Activated CD4-positive, alpha-beta T cell treated with anti-CD3 and anti-CD28 coated beads, Interleukin-2, amount 10 ng/mL, durations not matched to agents 24 days and 14 days (primary cell): ENCODE data around the gene GNA12. TPM values are rescaled to one million over a fixed set of nuclear protein-coding genes. Genes with fewer than 3 reads are reported as not detected.
A peak's percentile ranks its signal among the peaks of the same experiment; 100 is the strongest.

Source experiments
- DNase-seq: peaks from one replicate; pipeline ENCODE4 v3.0.0; 2022
- H3K27ac Mint-ChIP-seq: one replicate; pipeline ENCODE4 v1.8.0; 2022; ENCODE audit warnings: mild to moderate bottlenecking, mixed read lengths
- H3K27me3 Mint-ChIP-seq: one replicate; pipeline ENCODE4 v1.8.0; 2022; ENCODE audit warnings: mixed read lengths
- H3K36me3 Mint-ChIP-seq: one replicate; pipeline ENCODE4 v1.8.0; 2022; ENCODE audit warnings: low read depth, mild to moderate bottlenecking, mixed read lengths
- H3K4me1 Mint-ChIP-seq: one replicate; pipeline ENCODE4 v1.8.0; 2021; ENCODE audit warnings: mixed read lengths
- H3K4me3 Mint-ChIP-seq: one replicate; pipeline ENCODE4 v1.8.0; 2022; ENCODE audit warnings: mild to moderate bottlenecking, moderate library complexity, mixed read lengths
- H3K9me3 Mint-ChIP-seq: one replicate; pipeline ENCODE4 v1.8.0; 2021; ENCODE audit warnings: mixed read lengths
- intact Hi-C: fragments of 100-400 bp; cut with micrococcal nuclease; formaldehyde crosslinking; loops from one replicate; pipeline ENCODE4 v1.15.1; 2023
- total RNA-seq: library from RNA; stranded (reverse); gene quantifications from 2 replicates; pipeline ENCODE4 v1.2.3, GENCODE V29; 2022

GNA12 gene
- total RNA-seq, 1 donor from 2014 or later = 31.0 TPM

DNA sequence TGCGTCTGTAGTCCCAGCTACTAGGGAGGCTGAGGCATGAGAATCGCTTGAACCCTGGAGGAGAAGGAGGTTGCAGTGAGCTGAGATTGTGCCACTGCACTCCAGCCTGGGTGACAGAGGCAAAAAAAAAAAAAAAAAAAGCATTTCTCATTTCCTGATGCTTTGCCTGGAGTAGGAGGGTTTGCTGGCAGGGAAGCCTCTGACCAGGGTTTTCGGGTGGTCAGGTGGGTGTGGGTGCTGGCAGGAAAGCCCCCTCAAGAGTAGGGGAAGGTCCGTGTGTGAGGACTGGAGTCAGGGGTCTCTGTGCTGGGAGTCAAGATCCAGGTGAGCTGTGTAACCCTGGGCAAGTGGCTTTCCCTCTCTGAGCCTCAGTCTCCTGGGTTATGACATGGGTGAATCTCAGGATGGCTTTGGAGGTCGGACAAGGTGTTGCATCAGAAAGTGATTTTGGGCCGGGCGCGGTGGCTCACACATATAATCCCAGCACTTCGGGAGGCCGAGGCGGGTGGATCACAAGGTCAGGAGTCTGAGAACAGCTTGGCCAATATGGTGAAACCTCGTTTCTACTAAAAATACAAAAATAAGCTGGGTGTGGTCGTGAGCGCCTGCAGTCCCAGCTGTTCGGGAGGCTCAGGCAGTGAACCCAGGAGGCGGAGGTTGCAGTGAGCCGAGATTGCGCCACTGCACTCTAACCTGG is 152.9 kb downstream of the GNA12 start:
- no peaks in the 10 kb centered on the region for H3K9me3 Mint-ChIP-seq
- intact Hi-C loops = no loop called here
- H3K27ac Mint-ChIP-seq = no peak overlapping the region
- peaks cover 13% of the 10 kb centered on the region for H3K4me1 Mint-ChIP-seq
- DNase-seq = no peak
- H3K36me3 Mint-ChIP-seq = no peaks in the 10 kb centered on the region
- no peak overlapping the region for H3K4me3 Mint-ChIP-seq
- H3K27me3 Mint-ChIP-seq = peaks cover 42% of the 10 kb centered on the region

DNA sequence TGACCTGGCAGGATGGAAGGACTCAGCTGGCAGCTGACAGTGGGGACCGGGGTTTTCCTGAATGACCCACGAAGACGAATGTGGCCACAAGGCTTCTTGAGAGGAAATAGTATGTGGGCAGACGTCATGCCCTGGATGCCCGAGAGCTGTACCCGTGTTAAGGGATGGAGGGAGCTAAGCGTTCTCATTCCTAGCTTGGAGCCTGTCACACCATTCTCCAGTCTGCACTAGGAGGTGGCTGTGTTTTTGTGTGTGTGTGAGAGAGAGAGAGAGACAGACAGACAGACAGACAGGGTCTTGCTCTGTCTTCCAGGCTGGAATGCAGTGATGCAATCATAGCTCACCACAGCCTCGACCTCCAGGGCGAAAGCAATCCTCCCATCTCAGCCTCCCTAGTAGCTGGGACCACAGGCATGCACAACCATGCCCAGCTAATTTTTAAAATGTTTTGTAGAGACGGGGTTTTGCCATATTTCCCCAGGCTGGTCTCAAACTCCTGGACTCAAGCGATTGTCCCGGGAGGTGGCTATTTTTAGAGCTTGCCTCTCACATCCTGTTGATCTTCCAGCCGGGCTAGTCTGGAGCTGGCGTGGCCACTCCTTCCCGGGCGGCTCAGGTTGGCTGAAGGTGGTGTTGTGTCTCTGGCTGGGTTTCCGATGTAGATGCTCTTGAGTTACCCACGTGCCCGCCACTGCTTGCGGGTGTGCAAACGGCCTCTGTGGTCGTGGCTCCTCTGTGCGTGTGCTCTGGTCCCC is 154.0 kb downstream of the GNA12 start:
- intact Hi-C loops = no loop called here
- no peak overlapping the region for H3K27ac Mint-ChIP-seq
- peaks cover 13% of the 10 kb centered on the region for H3K4me1 Mint-ChIP-seq
- no peaks in the 10 kb centered on the region for H3K36me3 Mint-ChIP-seq
- H3K9me3 Mint-ChIP-seq = no peaks in the 10 kb centered on the region
- DNase-seq = no peak
- peaks cover 46% of the 10 kb centered on the region for H3K27me3 Mint-ChIP-seq
- no peak overlapping the region for H3K4me3 Mint-ChIP-seq

DNA sequence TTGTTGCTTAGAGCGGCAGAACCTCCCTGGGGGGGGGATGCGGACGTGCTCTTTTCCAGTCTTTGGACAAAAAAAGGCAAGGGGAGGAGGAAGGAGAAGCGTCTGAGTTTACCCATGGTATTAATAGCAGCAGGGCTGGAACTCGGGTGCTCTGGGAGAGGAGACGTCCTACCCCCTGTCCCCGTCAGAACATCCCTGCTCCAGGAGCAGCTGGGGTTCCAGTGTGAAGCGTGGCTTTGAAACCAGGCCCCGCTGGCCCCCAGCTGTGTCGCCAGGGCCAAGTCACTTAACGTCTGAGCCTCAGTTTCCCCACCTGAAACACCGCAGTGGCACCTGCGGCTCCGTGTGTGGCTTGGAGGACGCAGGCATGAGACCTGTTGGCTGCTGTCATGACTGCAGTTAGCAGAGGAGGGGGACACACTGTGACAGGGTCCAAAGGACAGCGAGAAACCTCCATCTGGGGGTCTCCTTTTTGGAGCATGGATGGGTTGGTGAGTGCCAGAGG is 154.7 kb downstream of the GNA12 start:
- no peak overlapping the region for H3K27ac Mint-ChIP-seq
- no peak for DNase-seq
- H3K9me3 Mint-ChIP-seq = no peaks in the 10 kb centered on the region
- peaks cover 13% of the 10 kb centered on the region for H3K4me1 Mint-ChIP-seq
- H3K36me3 Mint-ChIP-seq = no peaks in the 10 kb centered on the region
- intact Hi-C loops = no loop called here
- H3K27me3 Mint-ChIP-seq = peaks cover 46% of the 10 kb centered on the region
- no peak overlapping the region for H3K4me3 Mint-ChIP-seq

DNA sequence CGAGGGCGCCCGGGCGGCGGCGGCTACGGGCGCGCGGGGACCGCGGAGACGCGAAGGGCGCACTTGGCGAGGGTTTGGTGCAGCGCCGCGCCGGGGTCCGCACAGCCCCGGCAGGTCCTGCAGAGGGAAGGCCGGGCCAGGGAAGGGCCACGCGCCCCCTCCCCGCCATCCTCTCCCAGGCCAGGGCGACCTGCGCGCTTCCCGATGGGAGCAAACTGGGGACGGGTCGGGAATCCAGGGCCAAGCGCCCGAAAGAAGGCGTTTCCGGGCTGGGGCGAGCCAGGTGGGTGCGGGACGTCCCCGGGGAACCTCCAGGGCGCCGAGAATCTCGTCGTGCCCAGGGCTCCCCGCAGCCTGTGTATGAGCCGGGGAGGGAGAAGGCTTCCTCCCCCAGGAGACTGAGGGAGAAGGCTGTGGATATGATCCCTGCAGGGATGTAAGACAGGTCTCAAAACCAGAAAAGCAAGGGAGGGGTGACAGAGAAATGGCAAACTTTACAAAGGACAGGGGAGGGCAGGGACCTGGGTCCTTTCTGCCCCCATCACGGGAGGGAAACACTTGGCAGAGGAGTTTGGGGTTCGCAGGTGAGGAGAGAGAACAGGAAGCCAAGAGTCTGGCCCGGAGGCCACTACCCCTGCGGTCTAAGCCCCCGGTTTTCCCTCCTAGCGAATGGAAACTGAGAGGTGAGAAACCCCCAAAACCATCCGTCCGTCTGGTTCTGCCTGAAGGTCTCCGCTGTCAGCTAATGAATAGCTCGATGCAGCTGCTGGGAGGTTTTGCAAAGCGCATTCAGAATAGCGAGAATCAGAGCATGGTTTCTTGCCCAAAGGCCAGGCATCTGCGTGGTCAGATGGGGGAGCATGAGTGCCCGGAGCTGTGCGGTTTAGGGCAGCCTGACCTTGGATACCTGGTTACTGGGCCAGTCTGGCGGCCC is 155.4 kb downstream of the GNA12 start:
- peaks cover 47% of the 10 kb centered on the region for H3K27me3 Mint-ChIP-seq
- H3K27ac Mint-ChIP-seq = no peak overlapping the region
- no peaks in the 10 kb centered on the region for H3K36me3 Mint-ChIP-seq
- peaks cover 13% of the 10 kb centered on the region for H3K4me1 Mint-ChIP-seq
- DNase-seq = no peak
- H3K4me3 Mint-ChIP-seq = peak overlapping the region; percentile 14
- intact Hi-C loops = no loop called here
- no peaks in the 10 kb centered on the region for H3K9me3 Mint-ChIP-seq

DNA sequence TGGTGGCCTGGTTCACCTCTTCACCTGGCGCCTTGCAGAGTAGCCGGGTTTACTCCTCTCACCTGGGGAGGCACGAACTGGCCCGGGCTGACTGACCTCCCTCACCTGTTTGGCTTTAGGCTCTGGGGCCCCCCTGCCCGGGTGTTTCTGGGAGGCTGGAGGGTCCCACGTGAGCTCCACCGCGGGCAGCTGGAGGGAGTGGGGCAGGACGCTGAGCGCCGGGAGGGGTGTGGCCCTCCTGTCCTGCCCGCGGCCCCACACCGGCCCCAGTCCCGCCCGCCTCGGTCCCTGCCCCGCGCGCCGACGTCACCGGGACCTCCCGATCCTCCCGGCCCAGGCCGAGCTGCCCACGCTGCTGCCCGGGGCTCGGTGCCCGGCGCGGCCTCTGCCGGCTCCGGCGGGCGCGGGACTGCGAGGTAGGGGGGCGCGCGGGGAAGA is 156.2 kb downstream of the GNA12 start, which contains the start of gene AMZ1:
AMZ1 (plus strand) TSS at position 322 of the 438 bp plus-strand sequence. CDS start 12,250 bp downstream, outside the sequence.
- H3K36me3 Mint-ChIP-seq = no peaks in the 10 kb centered on the region

DNA sequence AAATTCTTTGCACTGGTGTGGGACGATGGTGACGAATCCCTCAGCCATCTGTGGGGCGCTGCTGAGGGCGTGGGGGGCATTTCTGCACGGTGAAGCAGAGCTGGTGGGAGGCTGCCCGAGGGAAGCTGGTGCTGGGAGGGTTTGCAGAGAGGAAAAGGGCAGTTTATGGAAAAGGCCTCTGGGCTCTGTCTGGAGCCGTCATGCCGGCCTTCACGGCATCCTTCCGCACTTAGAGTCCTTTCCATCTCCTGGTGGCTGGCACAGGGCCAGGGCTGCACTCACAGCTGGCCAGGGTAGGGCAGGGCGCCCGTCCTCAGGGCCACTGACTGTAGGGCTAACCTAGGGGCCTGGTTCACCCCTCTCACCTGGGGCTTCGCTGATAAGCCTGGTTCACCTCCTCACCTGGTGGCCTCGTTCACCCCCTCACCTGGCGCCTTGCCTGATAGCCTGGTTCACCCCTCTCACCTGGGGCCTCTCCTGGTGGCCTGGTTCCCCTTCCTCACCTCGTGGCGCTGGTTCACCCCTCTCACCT is 156.7 kb downstream of the GNA12 start:
- intact Hi-C loops = no loop called here
- Mint-ChIP-seq H3K27ac (no peak overlapping the region), H3K9me3 (no peaks in the 10 kb centered on the region)

More for the DNA sequence above, 156.2 kb downstream of the GNA12 start, which contains the start of gene AMZ1:
- Mint-ChIP-seq H3K4me1 (peaks cover 13% of the 10 kb centered on the region), H3K27me3 (peaks cover 47% of the 10 kb centered on the region), H3K4me3 (peak within 1 kb of the TSS; percentile 14), H3K9me3 (no peaks in the 10 kb centered on the region), H3K27ac (no peak within 1 kb of the TSS)
- intact Hi-C loops = no loop called here
- DNase-seq = no peak

DNA sequence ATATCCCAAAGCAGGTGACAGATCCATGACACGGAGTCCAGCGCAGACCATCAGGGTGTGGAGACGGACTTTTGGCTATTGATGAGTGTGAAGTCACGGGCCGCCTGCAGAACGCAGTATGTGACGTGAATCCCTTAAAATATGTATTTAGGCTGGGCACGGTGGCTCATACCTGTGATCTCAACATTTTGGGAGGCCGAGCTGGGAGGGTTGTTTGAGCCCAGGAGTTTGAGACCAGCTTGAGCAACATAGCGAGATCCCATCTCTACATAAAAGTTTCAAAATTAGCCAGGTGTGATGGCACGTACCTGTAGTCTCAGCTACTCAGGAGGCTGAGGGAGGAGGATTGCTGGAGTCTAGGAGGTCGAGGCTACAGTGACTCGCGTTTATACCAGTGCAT is 158.0 kb downstream of the GNA12 start:
- no peak overlapping the region for H3K27ac Mint-ChIP-seq
- H3K36me3 Mint-ChIP-seq = no peaks in the 10 kb centered on the region
- H3K4me1 Mint-ChIP-seq = peaks cover 11% of the 10 kb centered on the region
- H3K27me3 Mint-ChIP-seq = peaks cover 46% of the 10 kb centered on the region
- H3K9me3 Mint-ChIP-seq = no peaks in the 10 kb centered on the region
- intact Hi-C loops = no loop called here
- no peak for DNase-seq
- no peak overlapping the region for H3K4me3 Mint-ChIP-seq

More for the DNA sequence above, 156.7 kb downstream of the GNA12 start:
- H3K4me1 Mint-ChIP-seq = peaks cover 13% of the 10 kb centered on the region
- H3K27me3 Mint-ChIP-seq = peaks cover 51% of the 10 kb centered on the region
- H3K4me3 Mint-ChIP-seq = no peak overlapping the region
- H3K36me3 Mint-ChIP-seq = no peaks in the 10 kb centered on the region
- DNase-seq = no peak

DNA sequence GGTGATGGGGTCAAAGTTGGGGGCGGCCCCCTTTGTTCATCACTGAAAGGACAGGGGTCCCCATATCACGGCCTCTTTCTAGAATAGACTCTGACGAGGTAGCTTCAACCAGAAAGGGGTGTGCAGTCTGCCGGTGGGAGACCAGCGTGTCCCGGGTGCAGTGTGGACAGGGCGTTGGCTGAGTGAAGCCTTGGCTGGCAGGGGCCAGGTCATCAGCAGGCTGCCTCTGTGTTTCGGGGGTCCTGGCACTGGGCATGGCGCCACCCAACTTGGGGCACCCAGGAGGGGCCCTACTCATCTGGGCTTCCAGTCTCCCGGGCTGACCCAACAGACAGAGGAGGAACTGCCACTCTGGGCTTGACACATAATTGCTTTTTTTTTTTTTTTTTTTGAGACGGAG is 159.6 kb downstream of the GNA12 start:
- Mint-ChIP-seq H3K9me3 (no peaks in the 10 kb centered on the region), H3K36me3 (no peaks in the 10 kb centered on the region), H3K4me1 (peaks cover 6% of the 10 kb centered on the region), H3K27ac (no peak overlapping the region), H3K27me3 (peaks cover 37% of the 10 kb centered on the region), H3K4me3 (no peak overlapping the region)
- no peak for DNase-seq
- intact Hi-C loops = no loop called here

DNA sequence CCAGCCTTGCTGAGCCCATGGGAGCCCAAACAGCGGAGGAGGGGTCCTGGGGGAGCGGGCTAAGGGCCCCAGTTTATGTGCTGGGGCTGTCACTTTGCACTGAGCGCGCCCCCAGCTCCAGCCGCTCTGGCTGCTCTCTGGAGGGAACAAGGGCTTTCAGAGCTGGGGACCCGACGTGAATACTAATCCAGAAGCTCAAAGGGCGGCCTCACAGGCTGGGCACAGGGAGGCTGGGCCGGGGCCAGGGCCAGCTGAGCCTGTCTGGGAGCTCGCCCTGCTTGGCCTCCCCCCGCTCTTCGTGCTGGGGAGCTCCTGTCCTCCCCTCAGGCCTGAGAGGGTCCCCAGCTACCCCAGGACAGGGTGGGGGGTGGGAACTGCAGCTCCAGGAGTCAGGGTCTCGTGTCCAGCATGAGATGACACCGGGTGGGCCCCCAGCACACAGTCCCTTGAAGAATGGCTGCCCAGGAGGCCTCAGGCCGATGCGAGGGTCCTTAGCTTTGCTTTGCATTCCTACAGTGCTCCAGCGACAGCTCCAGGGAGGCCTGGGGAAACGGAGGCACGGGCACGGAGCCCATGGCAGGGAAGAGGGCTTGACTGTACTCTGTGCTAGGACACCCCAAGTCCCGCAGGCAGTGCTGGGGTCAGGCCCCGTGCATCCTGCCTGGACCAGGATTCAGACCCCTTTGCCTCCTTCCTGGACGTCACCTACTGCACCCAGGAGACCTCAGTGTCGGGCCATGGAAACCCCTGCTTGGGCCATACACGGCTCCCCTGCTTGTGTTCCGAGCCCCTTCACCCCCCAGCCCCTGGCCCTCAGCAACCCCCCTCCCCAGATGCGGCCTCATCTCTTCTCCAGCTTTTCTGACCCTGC is 161.9 kb downstream of the GNA12 start:
- Mint-ChIP-seq H3K27me3 (peaks cover 21% of the 10 kb centered on the region), H3K4me1 (no peaks in the 10 kb centered on the region), H3K27ac (no peak overlapping the region), H3K9me3 (no peaks in the 10 kb centered on the region), H3K4me3 (no peak overlapping the region), H3K36me3 (no peaks in the 10 kb centered on the region)
- intact Hi-C loops = no loop called here
- DNase-seq = no peak

DNA sequence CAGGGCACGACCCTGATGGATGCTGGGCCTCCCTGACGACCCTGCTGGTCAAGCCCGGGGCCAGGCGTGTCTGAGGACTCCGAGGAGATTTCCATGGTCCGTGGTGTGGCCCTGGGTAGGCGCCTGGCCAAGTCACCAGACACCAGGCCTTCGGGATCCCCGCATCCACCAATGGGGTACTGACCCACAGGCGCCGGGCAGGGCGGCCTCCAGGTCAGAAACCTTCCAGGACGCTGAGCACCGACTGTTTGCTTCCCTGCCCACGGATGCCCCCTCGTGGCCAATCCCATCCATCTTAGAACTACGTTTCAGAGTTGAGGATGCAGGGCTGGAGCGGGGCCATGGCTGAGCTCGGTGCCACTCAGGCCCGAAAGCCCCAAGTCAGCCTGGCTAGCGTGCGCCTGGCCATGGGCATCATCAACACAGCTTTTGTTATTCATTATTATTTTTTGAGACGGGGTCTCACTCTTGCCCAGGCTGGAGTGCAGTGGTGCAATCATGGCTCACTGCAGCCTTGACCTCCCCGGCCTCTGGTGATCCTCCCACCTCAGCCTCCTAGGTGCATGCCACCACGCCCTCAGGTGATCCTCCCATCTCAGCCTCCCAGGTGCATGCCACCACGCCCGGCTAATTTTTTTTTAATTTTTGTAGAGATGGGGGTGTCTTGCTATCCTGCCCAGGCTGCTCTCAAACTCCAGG is 163.2 kb downstream of the GNA12 start:
- H3K27ac Mint-ChIP-seq = no peak overlapping the region
- no peak overlapping the region for H3K4me3 Mint-ChIP-seq
- DNase-seq = peak; percentile 86
- no peaks in the 10 kb centered on the region for H3K4me1 Mint-ChIP-seq
- H3K36me3 Mint-ChIP-seq = no peaks in the 10 kb centered on the region
- intact Hi-C loops = no loop called here
- H3K9me3 Mint-ChIP-seq = no peaks in the 10 kb centered on the region
- peaks cover 13% of the 10 kb centered on the region for H3K27me3 Mint-ChIP-seq

DNA sequence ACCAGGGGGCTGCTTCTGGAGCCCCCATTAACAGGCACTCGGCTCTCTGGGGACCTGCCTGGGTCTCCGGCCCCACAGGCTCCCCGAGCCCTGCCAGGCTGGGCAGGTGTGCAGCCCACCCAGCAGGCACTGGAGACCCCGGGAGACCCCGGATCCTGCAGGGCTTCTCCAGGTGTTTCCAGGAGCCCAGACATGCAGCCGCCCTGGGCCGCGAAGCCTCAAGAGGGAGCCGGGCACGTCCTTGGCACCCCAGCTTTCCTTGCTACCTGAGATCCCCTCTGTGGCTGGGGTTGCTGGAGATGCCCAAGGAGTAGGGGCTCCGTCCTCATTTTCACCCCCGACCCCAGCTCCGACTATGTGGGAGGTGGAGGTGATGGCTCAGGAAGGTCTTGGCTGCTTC is 163.9 kb downstream of the GNA12 start:
- Mint-ChIP-seq H3K36me3 (no peaks in the 10 kb centered on the region), H3K4me1 (no peaks in the 10 kb centered on the region), H3K27me3 (peaks cover 12% of the 10 kb centered on the region), H3K9me3 (no peaks in the 10 kb centered on the region), H3K4me3 (no peak overlapping the region), H3K27ac (no peak overlapping the region)
- intact Hi-C loops = no loop called here
- DNase-seq = no peak
